AG04450 (cell line): ENCODE results near the gene GABBR1. TPM values are rescaled to one million over a fixed set of nuclear protein-coding genes. Genes with fewer than 3 reads are reported as not detected.

ENCODE experiments used
- CTCF ChIA-PET: fragments of 300-600, 350-600 bp; formaldehyde crosslinking; extraction: SDS; loops from one replicate; lab custom pipeline; 2022; ENCODE audit warnings: antibody characterized with exemption, inconsistent platforms; lab: Charles Lee
- POLR2A ChIA-PET: fragments of 350-600 bp; formaldehyde crosslinking; extraction: SDS; loops from one replicate; lab custom pipeline; 2021; ENCODE audit warnings: antibody characterized with exemption, inconsistent platforms; lab: Yijun Ruan, JAX
- DNase-seq: peaks from one replicate; pipeline ENCODE4 v3.0.0-alpha.2; 2011; ENCODE audit warnings: low read depth, low spot score
- H3K27ac ChIP-seq: one replicate; pipeline ENCODE4 v1.5.1; 2012; ENCODE audit warnings: low read depth, low read length, control low read depth
- H3K27me3 ChIP-seq: one replicate; pipeline ENCODE4 v1.6.0; 2012; ENCODE audit warnings: low read length; ENCODE audit not compliant: control insufficient read depth, insufficient read depth
- H3K4me3 ChIP-seq: 2 replicates; pipeline ENCODE4 v1.5.1; 2011; ENCODE audit warnings: mild to moderate bottlenecking, low read depth, low read length, control low read depth
- H3K9me3 ChIP-seq: 2 replicates; pipeline ENCODE4 v1.5.1; 2012; ENCODE audit warnings: low read length; ENCODE audit not compliant: control insufficient read depth, insufficient read depth
- CTCF ChIP-seq: IDR thresholded peaks from 2 replicates; pipeline ENCODE4 v1.5.1; 2011; ENCODE audit warnings: low read depth, low read length, control low read depth, inconsistent platforms
- polyA plus RNA-seq: library from polyadenylated mRNA; depleted of rRNA; stranded (reverse); fragments of >200 nt; gene quantifications from 2 replicates; pipeline ENCODE4 v1.2.3, GENCODE V29; 2011

The GABBR1 gene
- polyA plus RNA-seq, 1 experiment: 14.6 TPM

- no peak overlapping the region for H3K4me3 ChIP-seq
- no peak for DNase-seq
- H3K9me3 ChIP-seq: no peaks in the 10 kb centered on the region; the same call in 1 of the 2 replicates
- no peaks in the 10 kb centered on the region for H3K27me3 ChIP-seq
- ChIA-PET CTCF (interaction anchor here (0.6 to 13.4 kb wide), 4 partner anchors 13 to 75 kb away, joined by 3 to 281 read pairs (median 5); no protein-coding TSS in a partner anchor), POLR2A (no interaction called here)
- TF ChIP-seq CTCF: no peak
- no peak overlapping the region for H3K27ac ChIP-seq
Observed at GRCh38 chr6:29629571-29629970, 3.4 kb downstream of the GABBR1 start.

- POLR2A ChIA-PET: interaction anchor here (0.7 to 1.0 kb wide), 2 partner anchors 21 to 32 kb away, joined by 3 to 5 read pairs; no protein-coding TSS in a partner anchor
- Histone ChIP-seq H3K9me3 (no peaks in the 10 kb centered on the region; the same call in 1 of the 2 replicates), H3K4me3 (peak overlapping the region; percentile 76), H3K27me3 (no peaks in the 10 kb centered on the region), H3K27ac (peak overlapping the region; percentile 83)
- peak; percentile 75 for TF ChIP-seq CTCF
- peak; percentile 26 for DNase-seq
- CTCF ChIA-PET: interaction anchor here (0.6 to 13.4 kb wide), 10 partner anchors 10 to 75 kb away, joined by 3 to 281 read pairs (median 4); no protein-coding TSS in a partner anchor
Observed at GRCh38 chr6:29628419-29629281, 4.3 kb downstream of the GABBR1 start.

GRCh38 chr6:29627755-29628418, 5.1 kb downstream of the GABBR1 start:
- Histone ChIP-seq H3K9me3 (no peaks in the 10 kb centered on the region; the same call in 1 of the 2 replicates), H3K27ac (peak overlapping the region; percentile 83), H3K27me3 (no peaks in the 10 kb centered on the region), H3K4me3 (peak overlapping the region; percentile 76)
- TF ChIP-seq CTCF: no peak
- DNase-seq: peak; percentile 68
- CTCF ChIA-PET: interaction anchor here (0.6 to 13.4 kb wide), 10 partner anchors 10 to 916 kb away, joined by 3 to 281 read pairs (median 4); no protein-coding TSS in a partner anchor
- POLR2A ChIA-PET: interaction anchor here (0.6 to 1.0 kb wide), 4 partner anchors 13 to 31 kb away, joined by 3 to 6 read pairs (median 4); no protein-coding TSS in a partner anchor

- no peak for TF ChIP-seq CTCF
- Histone ChIP-seq H3K9me3 (no peaks in the 10 kb centered on the region), H3K27ac (peak overlapping the region; percentile 39), H3K27me3 (no peaks in the 10 kb centered on the region), H3K4me3 (peak overlapping the region; percentile 76)
- POLR2A ChIA-PET: interaction anchor here (0.6 to 0.9 kb wide), 3 partner anchors 12 to 29 kb away, joined by 3 to 6 read pairs (median 3); no protein-coding TSS in a partner anchor
- no peak for DNase-seq
- CTCF ChIA-PET: interaction anchor here (0.6 to 13.4 kb wide), 7 partner anchors 11 to 915 kb away, joined by 3 to 281 read pairs (median 4); no protein-coding TSS in a partner anchor
Observed at GRCh38 chr6:29626948-29627754, 5.8 kb downstream of the GABBR1 start.
